ENCODE measurements around the gene KIRREL3. TPM values are rescaled to one million over a fixed set of nuclear protein-coding genes. Genes with fewer than 3 reads are reported as not detected.

Gene KIRREL3
- polyA plus RNA-seq, 1 experiment, result 2.3 TPM

GRCh38 chr11:126716456-126717083, 284.0 kb downstream of the KIRREL3 start:
- H3K9me3 ChIP-seq (ENCODE audit: control insufficient read depth, insufficient read depth, low read length), result no peaks in the 10 kb centered on the region
- no peak for DNase-seq (ENCODE audit: low read depth, low spot score)
- H3K4me3 ChIP-seq (ENCODE audit: low read depth, low read length), result no peak overlapping the region
- peak; percentile 70 for TF ChIP-seq CTCF (IDR thresholded peaks at IDR 0.05; ENCODE audit: low read depth, low read length)
- CTCF ChIA-PET, result interaction anchor here (0.5 to 5.9 kb wide), 53 partner anchors 9 to 631 kb away, joined by 3 to 184 read pairs (median 5); partner anchors contain the start of genes DCPS and KIRREL3
- no peaks in the 10 kb centered on the region for H3K27me3 ChIP-seq (ENCODE audit: control insufficient read depth, insufficient read depth, low read length)
- POLR2A ChIA-PET, result no interaction called here
- no peak overlapping the region for H3K27ac ChIP-seq (ENCODE audit: low read depth, low read length)

- Histone ChIP-seq H3K9me3 (ENCODE audit: control insufficient read depth, insufficient read depth, low read length) (no peaks in the 10 kb centered on the region), H3K27me3 (ENCODE audit: control insufficient read depth, insufficient read depth, low read length) (no peaks in the 10 kb centered on the region), H3K27ac (ENCODE audit: low read depth, low read length) (no peak overlapping the region), H3K4me3 (ENCODE audit: low read depth, low read length) (no peak overlapping the region)
- no peak for TF ChIP-seq CTCF (IDR thresholded peaks at IDR 0.05; ENCODE audit: low read depth, low read length)
- DNase-seq (ENCODE audit: low read depth, low spot score), result no peak
- ChIA-PET CTCF (no interaction called here), POLR2A (no interaction called here)
Observed at GRCh38 chr11:126713806-126714205, 286.8 kb downstream of the KIRREL3 start.

GRCh38 chr11:126711977-126712625, 288.5 kb downstream of the KIRREL3 start:
- Histone ChIP-seq H3K27me3 (ENCODE audit: control insufficient read depth, insufficient read depth, low read length) (no peaks in the 10 kb centered on the region), H3K27ac (ENCODE audit: low read depth, low read length) (no peak overlapping the region), H3K4me3 (ENCODE audit: low read depth, low read length) (no peak overlapping the region), H3K9me3 (ENCODE audit: control insufficient read depth, insufficient read depth, low read length) (no peaks in the 10 kb centered on the region)
- TF ChIP-seq CTCF (IDR thresholded peaks at IDR 0.05; ENCODE audit: low read depth, low read length), result no peak
- POLR2A ChIA-PET, result no interaction called here
- CTCF ChIA-PET, result interaction anchor here (1.3 kb wide), 1 partner anchor 278 kb away, joined by 5 read pairs; no protein-coding TSS in a partner anchor
- DNase-seq (ENCODE audit: low read depth, low spot score), result no peak

- no peak for TF ChIP-seq CTCF (IDR thresholded peaks at IDR 0.05; ENCODE audit: low read depth, low read length)
- CTCF ChIA-PET, result interaction anchor here (2.0 kb wide), 1 partner anchor 279 kb away, joined by 8 read pairs; no protein-coding TSS in a partner anchor
- DNase-seq (ENCODE audit: low read depth, low spot score), result no peak
- Histone ChIP-seq H3K4me3 (ENCODE audit: low read depth, low read length) (no peak overlapping the region), H3K27ac (ENCODE audit: low read depth, low read length) (no peak overlapping the region), H3K27me3 (ENCODE audit: control insufficient read depth, insufficient read depth, low read length) (no peaks in the 10 kb centered on the region), H3K9me3 (ENCODE audit: control insufficient read depth, insufficient read depth, low read length) (no peaks in the 10 kb centered on the region)
- POLR2A ChIA-PET, result no interaction called here
Observed at GRCh38 chr11:126710804-126711399, 289.7 kb downstream of the KIRREL3 start.

GRCh38 chr11:126707498-126707897, 293.1 kb downstream of the KIRREL3 start:
- H3K9me3 ChIP-seq (ENCODE audit: control insufficient read depth, insufficient read depth, low read length), result no peaks in the 10 kb centered on the region
- H3K4me3 ChIP-seq (ENCODE audit: low read depth, low read length), result no peak overlapping the region
- H3K27ac ChIP-seq (ENCODE audit: low read depth, low read length), result no peak overlapping the region
- no peaks in the 10 kb centered on the region for H3K27me3 ChIP-seq (ENCODE audit: control insufficient read depth, insufficient read depth, low read length)
- no peak for DNase-seq (ENCODE audit: low read depth, low spot score)
- CTCF ChIA-PET, result interaction anchor here (1.5 to 4.9 kb wide), 4 partner anchors 9 to 282 kb away, joined by 5 to 23 read pairs (median 6); no protein-coding TSS in a partner anchor
- TF ChIP-seq CTCF (IDR thresholded peaks at IDR 0.05; ENCODE audit: low read depth, low read length), result no peak
- POLR2A ChIA-PET, result no interaction called here
